HG03103 (cell line): ENCODE measurements around the gene COL9A3.
"Not testable (repeated sequence)": the region's sequence is repeated elsewhere in the genome, so short reads cannot be mapped to it uniquely, and the experiment has no call there.

Experiments used
- ATAC-seq: cut with Tn5 transposase; IDR thresholded peaks from one replicate; pipeline ENCODE4 v1.9.1; 2021; ENCODE audit warnings: low read depth; ENCODE audit not compliant: unreplicated experiment

Gene COL9A3

DNA sequence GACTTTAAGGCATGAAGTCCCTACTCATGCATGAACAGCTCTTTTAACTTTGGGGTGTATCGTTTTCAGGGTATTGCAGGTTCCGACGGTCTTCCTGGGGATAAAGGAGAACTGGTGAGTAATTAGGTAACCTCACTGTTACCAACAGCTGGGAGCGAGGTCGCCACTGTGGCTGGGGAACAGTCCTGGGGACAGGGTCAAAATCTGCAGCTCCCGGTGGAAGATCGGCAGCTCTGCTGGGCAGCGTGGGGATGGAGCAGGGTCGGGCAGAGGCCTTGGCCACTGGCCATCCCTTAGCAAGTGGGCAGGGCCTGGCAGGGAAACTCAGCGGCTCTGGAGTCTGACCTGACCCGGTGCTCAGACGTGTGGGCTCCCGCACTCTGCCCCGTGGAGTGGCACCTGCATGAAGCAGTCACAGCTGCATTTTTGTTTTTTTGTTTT lies 16.1 kb downstream of the COL9A3 start:
- peak; percentile 23 for ATAC-seq

DNA sequence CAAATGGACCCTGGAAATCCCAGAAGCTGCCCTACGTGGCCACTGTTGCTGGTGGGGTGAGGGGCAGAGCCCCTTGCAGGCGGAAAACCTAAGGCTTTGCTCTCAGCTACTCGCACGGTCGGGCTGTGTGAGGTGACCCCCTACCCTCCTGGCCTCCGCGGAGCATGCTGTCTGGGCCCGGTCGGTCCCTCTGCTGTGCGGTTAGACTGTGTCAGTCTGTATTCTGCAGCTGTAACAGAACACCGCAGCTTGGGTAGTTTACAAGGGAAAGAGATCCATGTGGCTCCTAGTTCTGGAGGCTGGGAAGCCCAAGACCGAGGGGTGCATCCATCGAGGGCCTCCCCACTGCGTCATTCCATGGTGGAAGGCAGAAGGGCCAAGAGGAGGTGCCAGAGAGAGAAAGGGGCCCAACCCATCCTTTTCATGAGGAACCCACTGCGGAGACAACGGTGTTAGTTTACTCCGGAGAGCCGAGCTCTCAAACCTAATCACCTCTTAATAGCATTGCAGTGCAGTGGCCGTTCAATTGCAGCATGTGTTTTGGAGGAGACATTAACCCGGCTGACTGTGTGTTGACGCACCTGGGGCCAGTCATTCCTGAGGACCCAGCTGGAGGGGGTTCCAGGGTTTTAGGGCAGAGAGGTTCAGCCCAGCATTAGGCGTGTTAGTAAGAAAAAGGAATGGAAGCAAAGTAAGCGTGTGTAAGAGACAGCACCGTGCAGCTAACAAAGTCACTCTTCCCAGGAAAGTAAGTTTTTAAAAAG lies 18.3 kb downstream of the COL9A3 start:
- ATAC-seq, result no peak

DNA sequence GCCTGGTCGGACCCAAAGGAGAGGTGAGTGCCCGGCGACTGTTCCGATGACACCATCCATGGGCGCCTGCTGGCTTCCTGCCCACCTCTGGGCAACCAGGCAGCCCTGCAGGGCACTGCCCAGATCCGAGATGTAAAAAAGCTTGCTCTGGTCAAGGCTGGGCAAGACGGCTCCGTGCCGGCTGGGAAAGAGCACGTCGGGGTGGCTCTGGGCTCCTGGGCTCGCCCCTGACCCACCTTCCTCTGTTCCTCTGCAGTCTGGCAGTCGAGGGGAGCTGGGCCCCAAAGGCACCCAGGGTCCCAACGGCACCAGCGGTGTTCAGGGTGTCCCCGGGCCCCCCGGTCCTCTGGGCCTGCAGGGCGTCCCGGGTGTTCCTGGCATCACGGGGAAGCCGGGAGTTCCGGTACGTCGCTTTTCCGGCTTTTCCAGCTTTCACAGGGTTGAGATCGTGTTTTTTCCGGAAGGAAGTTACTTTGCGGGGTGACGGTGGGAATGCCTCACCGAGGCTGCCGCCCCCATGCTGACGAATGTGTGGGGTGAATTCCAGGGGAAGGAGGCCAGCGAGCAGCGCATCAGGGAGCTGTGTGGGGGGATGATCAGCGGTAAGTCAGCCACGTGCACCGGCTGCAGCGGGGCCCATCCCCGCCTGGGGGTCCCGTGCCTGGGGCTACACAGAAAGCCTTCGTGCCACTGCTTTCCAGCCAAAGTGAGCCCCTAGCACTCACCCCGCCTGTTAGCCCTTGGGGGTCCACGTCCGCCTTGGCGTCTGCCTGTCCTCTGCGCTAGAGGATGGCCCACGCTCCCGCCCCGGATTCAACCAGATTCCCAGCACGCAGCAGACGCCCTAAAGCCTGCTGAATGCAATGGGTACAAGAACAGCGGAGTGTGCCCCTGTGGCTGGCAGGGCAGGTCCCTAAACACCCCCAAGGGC lies 19.3 kb downstream of the COL9A3 start:
- ATAC-seq, result no peak

DNA sequence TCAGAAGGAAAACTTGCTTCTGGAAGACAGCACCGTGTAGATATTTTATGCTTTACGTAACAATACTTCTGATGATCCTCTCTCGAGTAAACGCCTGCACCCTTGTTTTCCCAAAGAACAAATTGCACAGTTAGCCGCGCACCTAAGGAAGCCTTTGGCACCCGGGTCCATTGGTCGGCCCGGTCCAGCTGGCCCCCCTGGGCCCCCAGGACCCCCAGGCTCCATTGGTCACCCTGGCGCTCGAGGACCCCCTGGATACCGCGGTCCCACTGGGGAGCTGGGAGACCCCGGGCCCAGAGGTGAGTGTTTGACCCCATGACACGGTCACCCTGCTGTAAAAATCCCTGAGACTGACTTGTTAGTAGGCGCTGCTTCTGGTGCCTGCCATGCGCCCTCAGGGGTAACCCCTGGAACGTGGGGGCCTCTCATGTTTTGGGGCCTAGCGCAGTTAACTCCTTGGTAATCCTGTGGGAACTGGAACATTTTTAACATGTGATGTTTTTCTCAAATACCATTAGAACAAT lies 20.2 kb downstream of the COL9A3 start:
- ATAC-seq, result no peak

DNA sequence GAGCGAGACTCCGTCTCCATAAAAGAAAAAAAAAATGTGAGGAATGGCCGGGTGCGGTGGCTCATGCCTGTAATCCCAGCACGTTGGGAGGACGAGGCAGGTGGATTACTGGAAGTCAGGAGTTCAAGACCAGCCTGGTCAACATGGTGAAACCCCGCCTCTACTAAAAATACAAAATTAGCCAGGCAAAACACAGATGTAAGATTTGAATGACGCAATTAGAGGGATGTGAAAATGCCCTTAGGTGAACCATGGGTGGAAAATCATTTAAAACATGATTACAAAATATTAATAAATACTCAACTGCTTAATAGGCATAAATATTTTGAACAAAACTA lies 20.9 kb downstream of the COL9A3 start:
- no peak for ATAC-seq

DNA sequence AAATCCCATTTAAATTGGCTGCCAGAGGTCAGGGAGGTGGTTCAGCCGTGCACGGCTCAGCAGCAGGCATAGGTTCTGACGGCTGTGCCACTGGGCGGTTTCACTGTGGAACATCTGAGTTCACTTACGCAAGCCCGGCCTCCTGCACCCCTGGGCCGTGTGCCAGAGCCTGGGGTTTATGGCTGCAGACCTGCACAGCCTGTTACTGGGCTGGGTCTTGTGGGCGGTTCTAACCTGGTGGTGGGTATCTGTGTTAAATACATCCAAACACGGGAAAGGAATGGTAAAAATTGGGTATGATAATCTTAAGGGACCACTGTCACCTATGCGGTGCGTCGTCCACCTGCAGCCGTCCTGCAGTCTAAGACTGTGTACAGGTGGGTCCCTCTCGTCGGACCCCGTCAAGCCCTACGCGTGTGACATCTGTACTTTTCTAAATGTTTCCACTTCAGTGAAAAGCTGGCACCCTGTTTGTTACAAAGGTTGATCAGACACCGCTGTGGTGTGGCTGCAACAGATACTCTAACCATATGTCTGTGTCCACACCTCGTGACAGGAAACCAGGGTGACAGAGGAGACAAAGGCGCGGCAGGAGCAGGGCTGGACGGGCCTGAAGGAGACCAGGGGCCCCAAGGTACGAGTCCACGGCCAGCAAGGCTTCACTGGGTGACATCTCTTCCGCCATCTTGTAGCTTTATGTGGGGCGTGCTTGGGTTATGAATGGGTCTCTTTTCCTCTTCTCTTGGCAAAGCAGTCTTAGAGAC lies 21.5 kb downstream of the COL9A3 start:
- ATAC-seq, result no peak

DNA sequence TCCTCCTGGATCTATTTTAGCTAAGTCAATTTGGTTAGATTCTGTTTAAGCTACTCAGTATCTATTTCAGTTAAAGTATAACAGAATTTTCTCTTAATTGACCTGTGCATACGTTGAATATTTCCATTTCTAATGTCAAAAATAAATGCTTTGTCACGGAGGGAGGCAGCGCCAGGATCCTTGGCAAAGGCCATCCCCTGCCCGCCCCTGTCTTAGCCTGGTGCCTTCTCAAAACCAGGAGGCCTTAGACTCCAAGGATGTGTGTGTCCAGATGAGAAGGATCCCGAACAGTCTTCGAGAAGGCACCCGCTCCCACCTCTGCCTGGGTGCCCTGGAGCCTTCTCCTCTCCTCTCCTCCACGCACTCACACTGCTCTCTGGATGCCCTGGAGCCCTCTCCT lies 22.4 kb downstream of the COL9A3 start:
- no peak for ATAC-seq

DNA sequence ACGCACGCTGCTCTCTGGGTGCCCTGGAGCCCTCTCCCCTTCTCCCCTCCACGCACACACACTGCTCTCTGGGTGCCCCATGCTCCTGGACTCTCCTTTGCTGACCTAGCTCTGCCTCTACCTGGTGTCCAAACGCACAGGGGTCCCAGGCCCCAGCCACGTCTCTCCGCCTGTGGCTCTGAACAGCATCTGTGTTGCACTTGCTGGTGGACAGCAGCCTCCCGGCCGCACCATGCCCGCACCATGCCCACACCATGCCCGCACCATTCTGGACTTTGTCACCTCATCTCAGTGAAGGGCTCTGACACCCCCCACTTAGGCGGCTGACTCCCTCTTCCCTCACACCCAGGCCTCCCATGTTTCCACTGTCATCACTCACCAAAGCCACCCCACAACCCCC lies 23.0 kb downstream of the COL9A3 start:
- no peak for ATAC-seq

DNA sequence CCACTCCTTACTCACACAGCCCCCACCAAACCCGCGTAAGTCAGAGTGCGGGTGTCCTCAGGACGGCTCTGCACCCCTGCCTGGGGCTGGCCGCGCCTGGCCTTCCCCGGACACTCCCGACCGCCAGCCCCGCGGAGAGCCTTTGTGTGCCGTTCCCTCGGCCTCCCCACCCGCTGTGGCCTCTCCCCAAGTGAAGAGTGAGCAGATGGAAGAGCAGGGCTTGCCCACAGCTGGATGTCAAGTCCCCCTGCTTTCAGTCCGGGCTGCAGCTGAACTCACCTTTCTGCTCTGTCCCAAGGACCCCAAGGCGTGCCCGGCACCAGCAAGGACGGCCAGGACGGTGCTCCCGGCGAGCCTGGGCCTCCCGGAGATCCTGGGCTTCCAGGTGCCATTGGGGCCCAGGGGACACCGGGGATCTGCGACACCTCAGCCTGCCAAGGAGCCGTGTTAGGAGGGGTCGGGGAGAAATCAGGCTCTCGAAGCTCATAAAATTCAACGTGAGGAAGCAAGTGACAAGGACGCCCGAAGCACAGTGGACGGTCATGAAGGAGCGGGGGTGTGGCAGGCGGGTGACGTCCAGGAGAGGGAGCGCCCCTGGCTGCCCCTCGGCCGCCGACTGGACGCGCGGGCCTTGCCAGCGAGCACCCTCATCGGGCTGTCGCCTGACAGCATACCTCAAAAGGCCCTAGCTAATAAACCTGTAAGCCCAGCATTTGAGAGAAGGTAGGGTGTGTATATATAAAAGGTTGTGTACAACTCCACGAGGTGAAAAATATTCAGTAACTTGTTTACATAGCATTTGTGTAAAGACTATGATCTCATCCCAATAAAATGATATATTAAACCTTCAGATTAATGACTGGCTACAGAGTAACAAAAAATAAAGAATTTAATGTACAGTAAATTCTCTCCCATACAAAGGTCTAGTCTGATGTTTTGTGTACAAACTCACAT lies 23.7 kb downstream of the COL9A3 start:
- no peak for ATAC-seq

DNA sequence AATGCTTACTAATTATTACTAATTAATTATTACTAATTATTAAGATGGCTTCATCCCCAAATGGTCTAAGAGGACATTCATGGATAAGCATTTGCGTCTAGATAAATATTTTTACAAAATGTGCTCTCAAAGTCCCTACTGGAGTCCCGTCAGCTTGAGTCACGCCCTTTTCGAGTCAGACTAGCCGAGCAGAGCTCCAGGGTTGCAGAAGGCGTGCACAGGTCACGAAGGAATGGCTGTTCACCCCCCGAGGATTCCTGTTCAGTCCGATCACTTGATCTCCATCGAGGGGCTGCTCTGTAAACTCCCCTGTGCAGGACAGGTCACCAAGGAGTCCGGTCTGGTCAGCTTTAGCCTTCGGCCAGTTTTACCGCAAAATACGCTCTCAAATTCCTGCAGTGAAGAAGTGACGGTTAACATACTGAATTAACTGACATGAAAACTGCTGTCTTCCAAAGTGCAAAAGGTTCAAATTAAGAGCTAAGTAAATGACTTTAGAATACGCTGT lies 24.9 kb downstream of the COL9A3 start:
- no peak for ATAC-seq

DNA sequence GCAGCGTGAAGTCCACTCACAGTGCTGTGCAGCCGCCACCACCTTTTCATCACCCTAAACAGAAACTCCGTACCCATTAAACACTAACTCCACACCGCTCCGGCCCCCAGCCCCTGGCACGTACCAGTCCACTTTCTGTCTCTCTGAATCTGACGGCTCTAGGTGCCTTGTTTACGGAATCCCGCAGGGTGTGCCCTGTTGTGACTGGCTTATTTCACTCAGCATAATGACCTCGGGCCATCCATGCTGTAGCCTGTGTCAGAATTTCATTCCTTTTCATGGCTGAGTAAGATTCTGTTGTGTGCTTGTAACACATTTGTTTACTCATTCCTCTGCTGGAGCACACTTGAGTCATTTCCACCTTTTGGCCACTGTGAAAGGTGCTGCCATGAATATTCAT lies 26.8 kb downstream of the COL9A3 start:
- no peak for ATAC-seq

DNA sequence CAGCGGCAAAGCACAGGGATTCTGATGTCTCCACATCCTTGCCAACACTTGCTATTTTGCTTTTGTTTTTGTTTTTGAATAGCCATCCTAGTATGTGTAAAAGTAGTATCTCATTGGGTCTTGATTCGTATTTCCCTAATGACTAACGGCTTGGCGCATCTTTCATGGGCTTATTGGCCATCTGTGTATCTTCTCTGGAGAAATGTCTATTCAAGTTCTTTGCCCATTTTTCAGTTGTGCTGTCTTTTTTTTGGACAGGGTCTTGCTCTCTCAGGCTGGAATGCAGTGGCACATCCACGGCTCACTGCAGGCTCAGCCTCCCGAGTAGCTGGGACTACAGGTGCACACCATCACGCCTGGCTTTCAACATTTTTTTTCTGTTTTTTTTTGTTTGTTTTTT lies 27.3 kb downstream of the COL9A3 start:
- ATAC-seq, result no peak

DNA sequence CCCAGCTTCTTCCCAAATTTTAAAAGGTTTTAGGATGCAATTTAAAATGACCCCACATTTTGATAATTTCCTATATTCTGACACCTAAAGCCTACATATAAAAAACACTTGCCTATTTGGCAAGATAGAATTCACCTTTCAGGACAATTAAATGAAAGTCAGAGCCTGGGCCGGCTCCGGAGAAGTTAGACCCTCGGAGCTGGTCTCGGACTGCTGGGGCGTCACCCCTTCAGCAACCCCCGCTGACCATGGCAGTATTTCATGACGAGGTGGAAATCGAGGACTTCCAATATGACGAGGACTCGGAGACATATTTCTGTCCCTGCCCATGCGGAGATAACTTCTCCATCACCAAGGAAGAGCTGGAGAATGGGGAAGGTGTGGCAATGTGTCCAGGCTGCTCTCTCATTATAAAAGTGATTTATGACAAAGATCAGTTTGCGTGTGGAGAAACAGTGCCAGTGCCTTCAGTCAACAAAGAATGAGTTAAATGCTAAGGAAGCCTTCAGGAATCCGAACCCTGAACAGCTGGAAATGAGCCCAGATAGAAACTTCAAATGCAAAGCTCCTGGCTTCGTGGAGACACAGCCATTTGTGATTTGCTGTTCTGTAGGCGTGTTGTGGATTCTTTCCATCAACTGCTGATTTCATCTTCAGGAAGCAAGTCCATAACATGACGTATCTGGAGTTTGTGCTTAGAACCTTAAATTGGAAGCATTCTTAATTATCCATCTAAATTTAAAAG lies 28.7 kb downstream of the COL9A3 start:
- ATAC-seq, result no peak

DNA sequence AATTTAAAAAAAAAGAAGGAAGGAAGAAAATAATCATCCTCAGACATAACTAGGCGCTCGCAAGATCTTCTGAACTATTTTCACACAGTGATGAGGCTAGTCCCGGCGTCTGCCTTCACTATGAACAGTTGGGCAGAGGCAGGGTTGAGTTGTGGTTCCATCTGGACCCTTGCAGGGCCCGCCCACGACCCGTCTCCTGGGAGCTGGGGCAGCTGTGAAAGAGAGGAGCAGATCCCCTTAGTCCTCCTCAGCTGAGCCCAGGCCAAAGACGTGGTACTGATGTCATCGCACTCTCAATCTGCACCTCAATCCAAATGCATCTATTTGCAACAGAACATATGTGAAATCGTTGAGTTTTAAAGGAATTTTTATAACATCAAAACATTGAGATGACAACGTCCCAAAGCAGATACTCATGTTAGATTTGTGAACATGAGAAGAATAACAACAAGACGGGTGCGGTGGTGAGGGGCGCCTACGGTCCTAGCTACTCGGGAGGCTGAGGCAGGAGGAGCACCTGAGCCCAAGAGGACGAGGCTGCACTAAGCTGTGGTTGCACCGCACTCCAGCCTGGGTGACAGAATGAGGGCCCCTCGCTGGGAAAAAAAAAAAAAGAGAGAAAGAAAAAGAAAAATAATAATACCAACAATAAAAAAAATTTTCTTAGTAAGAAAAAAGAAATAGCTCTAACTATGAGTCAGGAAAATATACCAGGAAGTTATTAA lies 29.5 kb downstream of the COL9A3 start:
- no peak for ATAC-seq

DNA sequence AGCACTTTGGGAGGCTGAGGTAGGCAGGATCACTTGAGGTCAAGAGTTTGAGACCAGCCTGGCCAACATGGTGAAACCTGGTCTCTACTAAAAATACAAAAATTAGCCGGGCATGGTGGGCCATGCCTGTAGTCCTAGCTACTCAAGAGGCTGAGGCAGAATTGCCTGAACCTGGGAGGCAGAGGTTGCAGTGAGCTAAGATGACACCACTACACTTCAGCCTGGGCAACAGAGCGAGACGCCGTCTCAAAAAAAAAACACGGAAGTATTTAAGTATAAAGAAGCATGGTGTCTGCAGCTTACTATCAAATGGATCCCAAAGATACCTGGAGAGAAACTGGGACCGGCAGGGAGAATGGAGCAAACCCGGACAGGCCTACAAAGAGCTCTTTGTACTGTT lies 32.1 kb downstream of the COL9A3 start:
- not testable (repeated sequence) for ATAC-seq

DNA sequence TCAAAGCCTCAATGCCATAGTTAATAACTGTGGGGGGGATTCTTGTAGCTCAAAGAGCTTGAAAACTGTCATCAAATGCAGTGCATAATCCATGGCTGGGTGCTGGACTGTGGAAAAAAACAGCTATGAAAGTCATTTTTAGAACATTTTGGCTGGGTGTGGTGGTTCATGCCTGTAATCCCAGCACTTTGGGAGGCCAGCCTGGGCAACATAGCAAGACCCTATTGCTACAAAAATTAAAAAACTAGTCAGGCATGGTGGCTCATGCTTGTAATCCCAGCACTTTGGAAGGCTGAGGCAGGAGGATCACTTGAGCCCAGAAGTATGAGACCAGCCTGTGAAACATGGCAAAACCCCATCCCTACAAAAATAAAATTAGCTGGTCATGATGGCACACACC lies 32.6 kb downstream of the COL9A3 start:
- no peak for ATAC-seq

DNA sequence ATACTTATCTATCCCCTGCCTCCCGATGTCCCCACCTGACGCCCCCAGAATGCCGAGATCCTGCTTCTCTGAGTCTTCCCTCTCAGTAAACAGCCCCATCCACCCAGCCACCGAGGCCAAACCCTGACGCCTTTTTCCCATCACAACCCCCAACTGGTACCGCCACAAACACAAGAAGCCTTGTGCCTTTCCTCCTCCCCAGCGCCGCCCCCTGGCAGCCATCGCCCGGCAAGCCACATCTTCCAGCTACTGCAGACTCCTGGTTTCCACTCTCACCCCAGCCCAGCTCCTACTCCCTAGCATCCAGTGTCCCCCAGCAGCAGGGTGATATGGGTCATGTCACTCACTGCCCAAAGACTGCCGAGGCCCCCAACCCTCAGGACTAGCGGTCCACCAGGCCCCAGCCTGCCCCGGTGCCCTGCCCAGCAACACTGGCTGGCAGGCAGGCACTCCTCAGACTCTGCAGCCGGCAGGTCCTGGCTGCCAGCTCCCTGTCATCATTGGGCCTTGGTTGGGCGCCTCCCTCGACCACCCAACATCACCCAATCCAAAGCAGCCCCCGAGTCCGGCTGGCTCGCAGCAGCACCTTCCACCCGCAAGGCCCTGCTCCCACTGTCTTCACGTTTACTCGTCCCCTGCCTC lies 33.6 kb downstream of the COL9A3 start:
- ATAC-seq, result no peak

DNA sequence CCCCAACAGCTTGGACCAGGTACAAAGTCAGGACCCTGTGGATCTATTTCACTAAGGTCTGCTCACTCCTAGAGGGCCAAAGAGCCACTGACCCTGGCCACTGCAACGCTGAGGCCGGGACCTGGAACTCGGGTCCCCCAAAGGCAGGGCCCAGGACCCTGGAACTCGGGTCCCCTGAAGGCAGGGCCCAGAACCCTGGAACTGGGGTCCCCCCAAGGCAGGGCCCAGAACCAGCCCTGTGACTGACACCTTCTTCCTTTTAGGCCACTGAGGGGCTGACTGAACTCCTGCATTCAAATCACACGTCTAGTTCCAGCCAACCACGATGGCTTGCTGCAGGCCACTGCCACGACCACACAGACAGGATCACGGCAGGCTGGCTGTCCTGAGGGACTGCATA lies 35.3 kb downstream of the COL9A3 start:
- no peak for ATAC-seq
